Sigmoid colon (tissue), 7 donors: Measurements from ENCODE around the gene SMIM24. TPM values are rescaled to one million over a fixed set of nuclear protein-coding genes. Genes with fewer than 3 reads are reported as not detected.

Experiments used
- DNase-seq: peaks from one replicate; pipeline ENCODE4 v3.0.0-alpha.2; 2019
- H3K27ac ChIP-seq, 4 donors: fragments of 200-600 bp; sonication (generic); one replicate each; pipeline ENCODE4 v1.5.1; 2016 to 2019; ENCODE audit warnings: mild to moderate bottlenecking in 1 of 4
- H3K27me3 ChIP-seq, 3 donors: fragments of 200-600 bp; sonication (generic); one replicate each; pipeline ENCODE4 v1.5.1; 2019; ENCODE audit warnings: mild to moderate bottlenecking in 1 of 3
- H3K36me3 ChIP-seq, 4 donors: fragments of 200-600 bp; sonication (generic); one replicate each; pipeline ENCODE4 v1.5.1; 2016 to 2019
- H3K4me1 ChIP-seq, 4 donors: fragments of 200-600 bp; sonication (generic); one replicate each; pipeline ENCODE4 v1.5.1; 2017 to 2019
- H3K4me3 ChIP-seq, 4 donors: fragments of 200-600 bp; sonication (generic); one replicate each; pipeline ENCODE4 v1.5.1; 2017 to 2019; ENCODE audit warnings: mild to moderate bottlenecking in 2 of 4, moderate library complexity in 1 of 4
- H3K9me3 ChIP-seq, 4 donors: fragments of 200-600 bp in 3 of 4; sonication (generic) in 3 of 4; one replicate each; pipeline versions ENCODE4 v1.5.1 to v1.6.1; 2013 to 2019
- CTCF ChIP-seq, 4 experiments: fragments of 450-650 bp in 3 of 4; fragments of 200-600 bp in 1 of 4; IDR thresholded peaks; one replicate each; pipeline ENCODE4 v1.5.1; 2016 to 2019; ENCODE audit warnings: antibody characterized with exemption in 4 of 4, mild to moderate bottlenecking in 3 of 4, moderate library complexity in 2 of 4
- EP300 ChIP-seq, 4 donors: sonication (generic); formaldehyde crosslinking; IDR thresholded peaks; one replicate each; pipeline ENCODE4 v1.6.1; 2017; ENCODE audit warnings: antibody characterized with exemption in 4 of 4
- POLR2A ChIP-seq, 2 donors: fragments of 450-650 bp; IDR thresholded peaks; one replicate each; pipeline ENCODE4 v1.6.1; 2016; ENCODE audit warnings: antibody characterized with exemption in 2 of 2, mild to moderate bottlenecking in 2 of 2, moderate library complexity in 2 of 2
- POLR2AphosphoS5 ChIP-seq, 4 donors: sonication (generic); formaldehyde crosslinking; IDR thresholded peaks; one replicate each; pipeline ENCODE4 v1.6.1; 2017; ENCODE audit warnings: antibody characterized with exemption in 4 of 4
- WGBS, 2 donors: extraction: QIAGEN DNeasy Blood & Tissue Kit; methylation state at CpG; one replicate each; pipeline ENCODE4 v1.1.7; 2013; 5-methylcytosine and 5-hydroxymethylcytosine counted together
- intact Hi-C: fragments of 100-400 bp; cut with DNase I; formaldehyde crosslinking; loops from one replicate; pipeline ENCODE4 v1.15.1; 2023
- polyA plus RNA-seq, 3 donors: library from polyadenylated mRNA; stranded (reverse); fragments of 200-250 nt; gene quantifications; one replicate each; pipeline ENCODE4 v1.2.3, GENCODE V29; 2013
- total RNA-seq, 4 donors: library from RNA; depleted of rRNA; stranded (reverse); fragments of >200 nt; gene quantifications; one replicate each; pipeline ENCODE4 v1.1.0, GENCODE V29; 2016
- donor health status: healthy with polysubstance abuse.
- donor health status: Bipolar disorder and iron deficiency.
- donor health status: healthy.

The SMIM24 gene
- total and polyA plus RNA-seq, 7 donors, result 15.1 to 72.7 (median 30.3) TPM; not detected in 4

- Histone ChIP-seq H3K4me1 (no peaks in the 10 kb centered on the region), H3K27ac (no peak overlapping the region), H3K9me3 (no peaks in the 10 kb centered on the region), H3K36me3 (no peaks in the 10 kb centered on the region), H3K27me3 (peaks cover 20 to 58% (median 52%) of the 10 kb centered on the region in 3 donors), H3K4me3 (no peak overlapping the region)
- intact Hi-C loops, result no loop called here
- DNase-seq, result no peak
- WGBS, 2 donors, result 29 to 33% methylated on average over 7 of the region's 7 CpGs
- TF ChIP-seq CTCF (IDR thresholded peaks at IDR 0.05) (no peak), EP300 (IDR thresholded peaks at IDR 0.05) (no peak), POLR2AphosphoS5 (IDR thresholded peaks at IDR 0.05) (no peak), POLR2A (IDR thresholded peaks at IDR 0.05) (no peak)
Observed at GRCh38 chr19:3479177-3479833, 1.0 kb downstream of the SMIM24 start.

GRCh38 chr19:3478409-3479176 lies 1.7 kb downstream of the SMIM24 start:
- H3K36me3 ChIP-seq, result no peaks in the 10 kb centered on the region
- no peak overlapping the region for H3K4me3 ChIP-seq
- TF ChIP-seq POLR2AphosphoS5 (IDR thresholded peaks at IDR 0.05), result no peak
- no peak for TF ChIP-seq EP300 (IDR thresholded peaks at IDR 0.05)
- TF ChIP-seq POLR2A (IDR thresholded peaks at IDR 0.05), result no peak
- TF ChIP-seq CTCF (IDR thresholded peaks at IDR 0.05), result no peak
- H3K27me3 ChIP-seq, result peaks cover 20 to 55% (median 49%) of the 10 kb centered on the region in 3 donors
- no peak overlapping the region for H3K27ac ChIP-seq
- no peaks in the 10 kb centered on the region for H3K4me1 ChIP-seq
- intact Hi-C loops, result no loop called here
- no peak for DNase-seq
- WGBS, 2 donors, result 26 to 72% methylated on average over 27 of the region's 27 CpGs
- no peaks in the 10 kb centered on the region for H3K9me3 ChIP-seq

GRCh38 chr19:3477951-3478350 lies 2.4 kb downstream of the SMIM24 start:
- Histone ChIP-seq H3K9me3 (no peaks in the 10 kb centered on the region), H3K27ac (no peak overlapping the region), H3K4me3 (no peak overlapping the region), H3K36me3 (no peaks in the 10 kb centered on the region), H3K27me3 (peaks cover 20 to 48% (median 44%) of the 10 kb centered on the region in 3 donors), H3K4me1 (peaks cover 0 to under 1% (median 0%) of the 10 kb centered on the region in 4 donors)
- intact Hi-C loops, result no loop called here
- no peak for DNase-seq
- TF ChIP-seq CTCF (IDR thresholded peaks at IDR 0.05) (no peak), EP300 (IDR thresholded peaks at IDR 0.05) (no peak), POLR2A (IDR thresholded peaks at IDR 0.05) (no peak), POLR2AphosphoS5 (IDR thresholded peaks at IDR 0.05) (no peak)
- 75 to 98% methylated on average over 2 of the region's 2 CpGs for whole genome bisulfite sequencing, 2 donors

- no peak overlapping the region for H3K27ac ChIP-seq
- intact Hi-C loops, result no loop called here
- no peaks in the 10 kb centered on the region for H3K9me3 ChIP-seq
- TF ChIP-seq CTCF (IDR thresholded peaks at IDR 0.05), result no peak
- TF ChIP-seq POLR2A (IDR thresholded peaks at IDR 0.05), result no peak
- TF ChIP-seq POLR2AphosphoS5 (IDR thresholded peaks at IDR 0.05), result no peak
- no peak for TF ChIP-seq EP300 (IDR thresholded peaks at IDR 0.05)
- H3K36me3 ChIP-seq, result no peaks in the 10 kb centered on the region
- no peak overlapping the region for H3K4me3 ChIP-seq
- peaks cover 16 to 44% (median 39%) of the 10 kb centered on the region in 3 donors for H3K27me3 ChIP-seq
- peaks cover 0 to 5% (median 2%) of the 10 kb centered on the region in 4 donors for H3K4me1 ChIP-seq
- no peak for DNase-seq
Observed at GRCh38 chr19:3477506-3477905, 2.8 kb downstream of the SMIM24 start.
